GM12878 (cell line): Measurements from ENCODE around the gene NEK3. TPM values are rescaled to one million over a fixed set of nuclear protein-coding genes. Genes with fewer than 3 reads are reported as not detected.

ENCODE experiments used
- ATAC-seq: fragments of 200-7000 bp; cut with Tn5 transposase; 3 replicates; pipeline ENCODE4 v1.9.1; 2020; ENCODE audit warnings: mild to moderate bottlenecking, moderate library complexity
- BruUV-seq: library from RNA; stranded (reverse); fragments of 400-500 nt; replicated peaks from 2 replicates; lab custom pipeline; 2021; lab: Mats Ljungman, UMichigan
- CTCF ChIA-PET: fragments of 300-600 bp; sonication (Branson Sonifier 250); formaldehyde crosslinking; extraction: SDS; loops from one replicate; lab custom pipeline; 2021; ENCODE audit warnings: inconsistent platforms; lab: Yijun Ruan, JAX
- POLR2A ChIA-PET: fragments of 350-600 bp; formaldehyde crosslinking; extraction: SDS; loops from one replicate; lab custom pipeline; 2021; ENCODE audit warnings: inconsistent platforms; lab: Charles Lee
- RAD21 ChIA-PET: fragments of 300-600 bp; sonication (Branson Sonifier 250); formaldehyde crosslinking; loops from one replicate; lab custom pipeline; 2023; ENCODE audit warnings: antibody characterized with exemption; ENCODE audit not compliant: unreplicated experiment; lab: Charles Lee
- SMC1A ChIA-PET: fragments of 300-600 bp; sonication (Branson Sonifier 250); formaldehyde crosslinking; loops from one replicate; lab custom pipeline; 2023; ENCODE audit not compliant: unreplicated experiment, uncharacterized antibody; lab: Charles Lee
- DNase-seq: peaks from one replicate; pipeline ENCODE4 v3.0.0-alpha.2; 2011; ENCODE audit warnings: low read depth, low spot score
- FAIRE-seq: peaks from 3 replicates; lab custom pipeline; 2011; peaks lifted over from hg19 to GRCh38; lab: Jason Lieb, UNC
- H2AFZ ChIP-seq: 2 replicates; pipeline ENCODE4 v1.6.0; 2011; ENCODE audit warnings: low read depth, low read length, control low read depth; ENCODE audit not compliant: control insufficient read depth
- H3K27ac ChIP-seq: 2 replicates; pipeline ENCODE4 v1.5.1; 2011; ENCODE audit warnings: control low read depth; ENCODE audit not compliant: control insufficient read depth, insufficient read depth
- H3K27me3 ChIP-seq, 2 experiments: replicated peaks in 1 of 2; 2 replicates each; pipeline versions ENCODE4 v1.6.0 to v1.6.1; 2011; ENCODE audit warnings: low read length in 1 of 2; ENCODE audit not compliant: control insufficient read depth in 2 of 2, insufficient read depth in 2 of 2
- H3K36me3 ChIP-seq, 2 experiments: 2 replicates each; pipeline ENCODE4 v1.5.1; 2011; ENCODE audit warnings: low read length in 1 of 2; ENCODE audit not compliant: control insufficient read depth in 2 of 2, insufficient read depth in 2 of 2
- H3K4me1 ChIP-seq: 2 replicates; pipeline ENCODE4 v1.6.1; 2011; ENCODE audit warnings: mild to moderate bottlenecking, low read length, moderate library complexity, mixed read lengths; ENCODE audit not compliant: control insufficient read depth, insufficient read depth
- H3K4me2 ChIP-seq: 2 replicates; pipeline ENCODE4 v1.6.0; 2011; ENCODE audit warnings: control low read depth; ENCODE audit not compliant: control insufficient read depth, insufficient read depth
- H3K4me3 ChIP-seq: fragments of 200-600 bp; sonication (generic); 2 replicates; pipeline ENCODE4 v1.5.1; 2016
- H3K79me2 ChIP-seq: 2 replicates; pipeline ENCODE4 v1.6.0; 2011; ENCODE audit warnings: low read length; ENCODE audit not compliant: control insufficient read depth, insufficient read depth
- H3K9ac ChIP-seq: 2 replicates; pipeline ENCODE4 v1.8.0; 2011; ENCODE audit warnings: low read length, control low read depth, mixed read lengths; ENCODE audit not compliant: control insufficient read depth, insufficient read depth
- H3K9me3 ChIP-seq: replicated peaks from 3 replicates; pipeline ENCODE4 v1.5.1; 2011; ENCODE audit warnings: mild to moderate bottlenecking, low read length; ENCODE audit not compliant: control insufficient read depth, insufficient read depth
- H4K20me1 ChIP-seq: 2 replicates; pipeline ENCODE4 v1.6.0; 2011; ENCODE audit not compliant: control insufficient read depth, insufficient read depth
- HDGF ChIP-seq: fragments of 450-650 bp; IDR thresholded peaks from 2 replicates; pipeline ENCODE4 v1.6.1; 2016; ENCODE audit warnings: antibody characterized with exemption
- MXI1 ChIP-seq: fragments of 150-350 bp; IDR thresholded peaks from 2 replicates; pipeline ENCODE4 v1.6.1; 2011; ENCODE audit warnings: low read depth, mild to moderate bottlenecking, inconsistent platforms, low read length, improper control_type of control experiment
- POLR2AphosphoS5 ChIP-seq: IDR thresholded peaks from 2 replicates; pipeline ENCODE4 v1.6.1; 2011; ENCODE audit warnings: mild to moderate bottlenecking, low read length, inconsistent platforms
- RBBP5 ChIP-seq: fragments of 200-600 bp; sonication (generic); conservative IDR thresholded peaks from 2 replicates; pipeline ENCODE4 v1.6.1; 2016
- SP1 ChIP-seq: IDR thresholded peaks from one replicate; pipeline ENCODE4 v1.6.1; 2011; ENCODE audit warnings: low read depth, low read length
- WGBS: methylation state at CpG from one replicate; pipeline ENCODE4 v1.1.6; 2016; ENCODE audit warnings: low lambda C conversion rate; ENCODE audit not compliant: insufficient replicate concordance, insufficient coverage; ENCODE audit errors: missing lambda C conversion rate; 5-methylcytosine and 5-hydroxymethylcytosine counted together
- in situ Hi-C: fragments of 300-500 bp; cut with MboI; formaldehyde crosslinking; loops from 9 replicates; pipeline ENCODE4 v1.14.3; 2018; ENCODE audit warnings: mixed read lengths
- intact Hi-C: fragments of 100-400 bp; cut with micrococcal nuclease; formaldehyde crosslinking; loops from one replicate; pipeline ENCODE4 v1.14.2; 2022; ENCODE audit not compliant: unreplicated experiment
- polyA plus RNA-seq, 11 experiments: library from polyadenylated mRNA; depleted of rRNA in 4 of 11; unstranded in 6 of 11; stranded (reverse) in 5 of 11; fragments of >200 nt; fragmentation: Nextera tagmentation in 4 of 11; fragmentation: Illumina TruSeq in 1 of 11; extraction: Ambion mirVana in 4 of 11; extraction: Trizol in 1 of 11; gene quantifications; 1 replicate in 1 of 11; 2 replicates in 10 of 11; pipeline versions ENCODE4 v1.2.1 to v1.2.3, GENCODE V29; 2011 to 2016; ENCODE audit warnings: inconsistent platforms in 2 of 11, missing spikeins in 2 of 11, low read depth in 1 of 11
- total RNA-seq, 4 experiments: library from RNA; depleted of rRNA in 3 of 4; stranded (reverse); fragments of >200 nt in 3 of 4; fragmentation: Illumina TruSeq in 1 of 4; extraction: Trizol in 1 of 4; gene quantifications; 2 replicates each; pipeline versions ENCODE4 v1.2.1 to v1.2.3, GENCODE V29; 2013 to 2021
- TF ChIP-seq, protein P1 (sequence below): IDR thresholded peaks from 2 replicates; pipeline ENCODE4 v1.6.1; 2011; ENCODE audit warnings: borderline replicate concordance, low read depth, mild to moderate bottlenecking, moderate library complexity, mixed read lengths, low read length; ENCODE audit not compliant: insufficient read depth; ENCODE audit errors: extremely low read length
- TF ChIP-seq, protein P2 (sequence below): fragments of 450-650 bp; formaldehyde crosslinking; IDR thresholded peaks from 2 replicates; pipeline ENCODE4 v1.4.0; 2020; ENCODE audit warnings: mild to moderate bottlenecking, moderate library complexity

Gene NEK3
- total and polyA plus RNA-seq, 10 of the 15 experiments (the other 5 are each of a cell fraction or from before 2014, with no cell fraction given) = 2.9 to 9.3 (median 5.9) TPM

GRCh38 chr13:52118095-52118494 lies 41.3 kb downstream of the NEK3 start:
- CTCF ChIA-PET = interaction anchor here (1.5 kb wide), 1 partner anchor 9 kb away, joined by 3 read pairs; no protein-coding TSS in a partner anchor
- Histone ChIP-seq H3K4me3 (no peak overlapping the region), H3K79me2 (no peaks in the 10 kb centered on the region), H3K4me2 (no peak overlapping the region), H3K4me1 (no peaks in the 10 kb centered on the region), H4K20me1 (no peaks in the 10 kb centered on the region), H3K27me3 (no peaks in the 10 kb centered on the region), H3K27ac (no peak overlapping the region), H3K9ac (no peak overlapping the region), H3K9me3 (no peaks in the 10 kb centered on the region), H2AFZ (no peak overlapping the region), H3K36me3 (no peaks in the 10 kb centered on the region)
- intact Hi-C loops (no loop called here), in situ Hi-C loops (no loop called here)
- DNase-seq (no peak), FAIRE-seq (no peak), ATAC-seq (no peak)
- TF ChIP-seq MXI1 (no peak), SP1 (no peak), POLR2AphosphoS5 (no peak), HDGF (no peak), RBBP5 (no peak)
- TF ChIP-seq, protein P1, sequence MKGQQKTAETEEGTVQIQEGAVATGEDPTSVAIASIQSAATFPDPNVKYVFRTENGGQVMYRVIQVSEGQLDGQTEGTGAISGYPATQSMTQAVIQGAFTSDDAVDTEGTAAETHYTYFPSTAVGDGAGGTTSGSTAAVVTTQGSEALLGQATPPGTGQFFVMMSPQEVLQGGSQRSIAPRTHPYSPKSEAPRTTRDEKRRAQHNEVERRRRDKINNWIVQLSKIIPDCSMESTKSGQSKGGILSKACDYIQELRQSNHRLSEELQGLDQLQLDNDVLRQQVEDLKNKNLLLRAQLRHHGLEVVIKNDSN = no peak
- TF ChIP-seq, protein P2, sequence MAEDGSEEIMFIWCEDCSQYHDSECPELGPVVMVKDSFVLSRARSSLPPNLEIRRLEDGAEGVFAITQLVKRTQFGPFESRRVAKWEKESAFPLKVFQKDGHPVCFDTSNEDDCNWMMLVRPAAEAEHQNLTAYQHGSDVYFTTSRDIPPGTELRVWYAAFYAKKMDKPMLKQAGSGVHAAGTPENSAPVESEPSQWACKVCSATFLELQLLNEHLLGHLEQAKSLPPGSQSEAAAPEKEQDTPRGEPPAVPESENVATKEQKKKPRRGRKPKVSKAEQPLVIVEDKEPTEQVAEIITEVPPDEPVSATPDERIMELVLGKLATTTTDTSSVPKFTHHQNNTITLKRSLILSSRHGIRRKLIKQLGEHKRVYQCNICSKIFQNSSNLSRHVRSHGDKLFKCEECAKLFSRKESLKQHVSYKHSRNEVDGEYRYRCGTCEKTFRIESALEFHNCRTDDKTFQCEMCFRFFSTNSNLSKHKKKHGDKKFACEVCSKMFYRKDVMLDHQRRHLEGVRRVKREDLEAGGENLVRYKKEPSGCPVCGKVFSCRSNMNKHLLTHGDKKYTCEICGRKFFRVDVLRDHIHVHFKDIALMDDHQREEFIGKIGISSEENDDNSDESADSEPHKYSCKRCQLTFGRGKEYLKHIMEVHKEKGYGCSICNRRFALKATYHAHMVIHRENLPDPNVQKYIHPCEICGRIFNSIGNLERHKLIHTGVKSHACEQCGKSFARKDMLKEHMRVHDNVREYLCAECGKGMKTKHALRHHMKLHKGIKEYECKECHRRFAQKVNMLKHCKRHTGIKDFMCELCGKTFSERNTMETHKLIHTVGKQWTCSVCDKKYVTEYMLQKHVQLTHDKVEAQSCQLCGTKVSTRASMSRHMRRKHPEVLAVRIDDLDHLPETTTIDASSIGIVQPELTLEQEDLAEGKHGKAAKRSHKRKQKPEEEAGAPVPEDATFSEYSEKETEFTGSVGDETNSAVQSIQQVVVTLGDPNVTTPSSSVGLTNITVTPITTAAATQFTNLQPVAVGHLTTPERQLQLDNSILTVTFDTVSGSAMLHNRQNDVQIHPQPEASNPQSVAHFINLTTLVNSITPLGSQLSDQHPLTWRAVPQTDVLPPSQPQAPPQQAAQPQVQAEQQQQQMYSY = no peak
- 55% methylated on average over 2 of the region's 2 CpGs for WGBS
- no TSS peak for BruUV-seq
- RAD21 ChIA-PET = interaction anchor here (0.9 kb wide), 1 partner anchor 10 kb away, joined by 3 read pairs; no protein-coding TSS in a partner anchor
- POLR2A ChIA-PET = no interaction called here
- SMC1A ChIA-PET = no interaction called here
